GM20000 (cell line): ENCODE results near the gene ROR1.

Experiments used
- DNase-seq: peaks from one replicate; pipeline ENCODE4 v3.0.0; 2012; ENCODE audit warnings: low spot score
- TF ChIP-seq, protein P1 (sequence below): IDR thresholded peaks from 2 replicates; pipeline ENCODE4 v1.5.1; 2012; ENCODE audit warnings: mild to moderate bottlenecking, control low read depth; ENCODE audit errors: extremely low read depth, missing control alignments

ROR1 gene

GRCh38 chr1:63774617-63775417 is 1.0 kb downstream of the ROR1 start:
- TF ChIP-seq, protein P1, sequence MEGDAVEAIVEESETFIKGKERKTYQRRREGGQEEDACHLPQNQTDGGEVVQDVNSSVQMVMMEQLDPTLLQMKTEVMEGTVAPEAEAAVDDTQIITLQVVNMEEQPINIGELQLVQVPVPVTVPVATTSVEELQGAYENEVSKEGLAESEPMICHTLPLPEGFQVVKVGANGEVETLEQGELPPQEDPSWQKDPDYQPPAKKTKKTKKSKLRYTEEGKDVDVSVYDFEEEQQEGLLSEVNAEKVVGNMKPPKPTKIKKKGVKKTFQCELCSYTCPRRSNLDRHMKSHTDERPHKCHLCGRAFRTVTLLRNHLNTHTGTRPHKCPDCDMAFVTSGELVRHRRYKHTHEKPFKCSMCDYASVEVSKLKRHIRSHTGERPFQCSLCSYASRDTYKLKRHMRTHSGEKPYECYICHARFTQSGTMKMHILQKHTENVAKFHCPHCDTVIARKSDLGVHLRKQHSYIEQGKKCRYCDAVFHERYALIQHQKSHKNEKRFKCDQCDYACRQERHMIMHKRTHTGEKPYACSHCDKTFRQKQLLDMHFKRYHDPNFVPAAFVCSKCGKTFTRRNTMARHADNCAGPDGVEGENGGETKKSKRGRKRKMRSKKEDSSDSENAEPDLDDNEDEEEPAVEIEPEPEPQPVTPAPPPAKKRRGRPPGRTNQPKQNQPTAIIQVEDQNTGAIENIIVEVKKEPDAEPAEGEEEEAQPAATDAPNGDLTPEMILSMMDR: no peak
- peak; percentile 36 for DNase-seq

DNA sequence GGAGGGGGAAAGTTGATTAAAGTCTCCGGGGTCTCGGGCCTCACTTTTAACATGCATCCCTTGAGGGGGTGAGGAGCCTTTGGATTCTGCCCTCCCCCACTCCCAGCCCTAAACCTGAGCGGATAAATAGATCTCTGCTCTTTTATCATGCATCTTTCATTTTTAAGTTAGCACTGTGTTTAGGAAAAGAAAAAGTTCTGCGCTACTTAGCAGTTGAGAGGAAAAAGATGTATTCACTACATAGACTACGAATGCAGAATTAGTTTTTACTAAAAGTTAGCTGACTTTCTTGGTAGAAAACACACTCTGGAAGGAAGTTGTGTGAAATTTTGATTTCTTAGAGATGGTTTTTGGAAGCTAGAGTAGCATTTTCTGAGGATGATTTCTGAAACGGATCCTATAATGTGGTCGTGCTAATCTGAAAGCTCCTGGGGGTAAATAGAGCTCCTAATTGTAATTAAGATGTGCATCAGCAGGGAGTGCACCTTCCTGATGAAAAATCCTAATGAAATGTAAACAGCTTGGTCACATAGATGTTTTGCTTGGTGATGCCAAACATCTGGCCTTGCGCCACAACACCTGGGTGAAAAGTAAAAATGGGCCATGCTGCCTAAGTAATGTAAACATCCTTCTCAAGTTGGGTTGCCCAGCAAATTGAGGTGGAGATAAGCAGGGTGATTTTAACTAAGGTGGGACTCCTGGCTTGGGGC is 1.8 kb downstream of the ROR1 start:
- TF ChIP-seq, protein P1: no peak
- no peak for DNase-seq

DNA sequence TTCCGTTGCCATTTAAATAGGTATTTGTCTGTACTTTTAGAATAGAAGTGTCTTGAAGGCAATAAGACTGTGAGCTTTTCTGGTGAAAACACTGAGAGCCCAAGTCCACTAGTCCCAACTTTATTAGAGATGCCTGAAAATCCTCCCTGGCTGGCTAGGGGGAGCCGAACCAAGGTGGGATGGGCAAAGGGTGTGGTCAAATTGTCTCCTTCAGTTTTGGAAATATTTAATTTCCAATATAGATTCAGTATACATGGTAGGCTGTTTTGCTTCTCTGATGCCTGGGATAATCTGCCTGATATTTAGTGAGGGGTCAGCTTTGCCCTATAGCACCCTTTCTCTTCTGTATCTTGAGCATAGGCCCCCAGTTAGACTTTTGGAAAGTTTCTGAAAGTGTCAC is 3.5 kb downstream of the ROR1 start:
- TF ChIP-seq, protein P1: no peak
- no peak for DNase-seq

DNA sequence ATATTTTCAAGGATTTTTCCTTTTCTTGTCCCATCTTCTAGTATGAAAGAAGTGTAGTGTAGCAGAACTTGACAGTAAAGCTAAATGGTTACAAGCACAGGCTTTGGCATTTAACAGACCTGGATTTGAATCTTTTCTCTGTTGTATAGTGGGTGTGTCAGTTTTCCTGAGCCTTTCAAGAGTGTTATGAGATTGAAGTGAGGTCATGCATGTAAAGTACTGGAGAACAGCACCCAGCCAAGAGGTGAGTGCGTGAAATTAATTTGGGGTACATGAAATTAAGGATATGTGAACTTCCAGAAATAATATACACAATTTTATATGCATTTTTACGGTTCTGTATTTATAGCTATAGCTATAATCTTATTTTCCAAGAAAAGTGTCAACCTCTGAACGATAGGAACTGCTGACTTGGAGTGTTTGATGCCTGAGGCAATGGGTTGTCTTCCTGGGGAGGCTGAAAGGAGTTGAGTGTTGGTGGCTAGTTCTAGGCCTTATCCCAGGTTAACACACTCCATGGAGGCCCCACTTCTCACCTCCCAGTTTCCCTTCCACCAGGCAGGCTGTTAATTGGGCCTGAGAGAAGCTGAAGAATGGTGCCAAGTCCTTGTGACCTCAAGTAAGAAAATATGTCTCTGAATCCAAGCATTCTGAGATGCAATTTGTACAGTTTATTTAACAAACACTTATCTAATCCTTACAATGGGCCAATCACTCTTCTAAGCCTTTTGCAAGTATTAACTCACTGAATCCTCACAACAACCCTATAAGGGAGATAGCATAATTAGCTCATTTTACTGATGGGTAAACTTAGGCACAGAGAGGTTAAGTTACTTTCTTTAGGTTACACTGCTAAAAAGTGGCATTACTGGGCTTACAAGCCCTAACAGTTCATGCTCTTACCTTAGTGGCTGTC is 4.4 kb downstream of the ROR1 start:
- no peak for DNase-seq
- TF ChIP-seq, protein P1: no peak

DNA sequence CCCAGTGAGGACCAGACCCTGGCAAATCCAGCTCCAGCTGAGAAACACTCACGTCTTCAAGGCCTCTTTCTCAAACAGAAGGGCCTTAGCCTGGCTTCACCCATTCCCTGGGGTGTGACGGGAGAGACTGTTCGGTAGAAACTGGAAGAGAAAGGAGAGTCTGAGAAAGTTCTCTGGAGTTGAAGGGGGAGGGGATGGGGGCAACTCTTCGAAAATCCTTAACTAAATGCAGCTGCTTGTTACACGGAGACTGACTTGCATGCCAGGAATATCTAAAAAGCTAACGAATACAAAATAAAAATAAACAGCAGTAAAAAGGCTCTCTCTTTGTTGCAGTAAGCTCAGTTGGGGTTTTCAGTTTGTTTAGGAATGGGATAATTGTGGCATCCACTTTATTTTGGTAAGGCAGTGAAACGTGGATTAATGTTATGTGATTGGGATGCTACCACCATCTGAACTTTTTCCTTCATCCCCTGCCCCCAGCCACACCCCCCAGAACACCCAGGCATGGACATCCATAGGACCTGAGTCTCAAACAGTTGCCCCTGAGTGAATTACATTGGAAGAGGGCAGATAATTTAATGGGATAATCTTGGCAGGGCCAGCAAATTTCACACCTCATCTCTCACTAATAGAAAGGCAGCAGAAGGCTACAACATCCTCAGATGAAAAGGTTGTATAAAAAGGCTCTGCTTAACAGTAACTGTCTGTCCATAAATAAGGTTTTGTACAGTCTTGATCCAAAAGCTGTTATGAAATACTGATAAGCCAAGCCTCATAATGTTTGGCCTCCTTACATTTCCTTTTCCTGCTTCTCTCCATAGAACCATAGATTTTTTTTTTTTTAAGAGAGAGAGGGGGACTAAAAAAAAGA is 5.8 kb downstream of the ROR1 start:
- no peak for DNase-seq
- TF ChIP-seq, protein P1: no peak

- TF ChIP-seq, protein P1: no peak
- no peak for DNase-seq
Measured at GRCh38 chr1:63780565-63780964, 6.7 kb downstream of the ROR1 start.
